GM15510 (cell line): ENCODE results near the gene AKR1C4.

ENCODE experiments used
- POLR2A ChIP-seq: IDR thresholded peaks from 3 replicates; pipeline ENCODE4 v1.6.1; 2011; ENCODE audit warnings: borderline replicate concordance; ENCODE audit not compliant: insufficient read length; ENCODE audit errors: extremely low read depth

Gene AKR1C4

GRCh38 chr10:5259132-5259951, 62.7 kb downstream of the AKR1C4 start:
- no peak for TF ChIP-seq POLR2A

- TF ChIP-seq POLR2A, result no peak
Measured at GRCh38 chr10:5259952-5260578, 63.4 kb downstream of the AKR1C4 start.

GRCh38 chr10:5260828-5261227, 64.2 kb downstream of the AKR1C4 start:
- TF ChIP-seq POLR2A, result no peak

- no peak for TF ChIP-seq POLR2A
Measured at GRCh38 chr10:5265139-5265538, 68.5 kb downstream of the AKR1C4 start.

GRCh38 chr10:5266351-5266750, 69.7 kb downstream of the AKR1C4 start:
- TF ChIP-seq POLR2A, result no peak

- no peak for TF ChIP-seq POLR2A
Measured at GRCh38 chr10:5266804-5267203, 70.2 kb downstream of the AKR1C4 start.

- TF ChIP-seq POLR2A, result no peak
Measured at GRCh38 chr10:5268234-5268633, 71.6 kb downstream of the AKR1C4 start.
